GM10248 (cell line): Measurements from ENCODE around the gene MIB2.

ENCODE experiments used
- CTCF ChIA-PET: fragments of 300-600 bp; sonication (Branson Sonifier 250); formaldehyde crosslinking; extraction: SDS; loops from one replicate; lab custom pipeline; 2021; ENCODE audit warnings: antibody characterized with exemption; lab: Yijun Ruan, JAX
- POLR2A ChIA-PET: fragments of 350-650 bp; sonication (Branson Sonifier 250); formaldehyde crosslinking; extraction: SDS; loops from one replicate; lab custom pipeline; 2020; ENCODE audit warnings: antibody characterized with exemption; lab: Yijun Ruan, JAX
- DNase-seq: peaks from one replicate; pipeline ENCODE4 v3.0.0; 2012; ENCODE audit errors: extremely low spot score
- CTCF ChIP-seq: IDR thresholded peaks from 2 replicates; pipeline ENCODE4 v1.5.1; 2012; ENCODE audit warnings: mild to moderate bottlenecking, low read depth; ENCODE audit errors: extremely low read depth, missing control alignments, control extremely low read depth

MIB2 gene

GRCh38 chr1:1606232-1606631 is 9.1 kb upstream of the MIB2 start:
- DNase-seq = no peak
- ChIA-PET POLR2A (no interaction called here), CTCF (no interaction called here)
- TF ChIP-seq CTCF = no peak

GRCh38 chr1:1609822-1610485 is 5.3 kb upstream of the MIB2 start:
- CTCF ChIA-PET = no interaction called here
- POLR2A ChIA-PET = no interaction called here
- no peak for TF ChIP-seq CTCF
- DNase-seq = no peak

- ChIA-PET POLR2A (no interaction called here), CTCF (interaction anchor here (1.9 kb wide), 1 partner anchor 9 kb away, joined by 6 read pairs; no protein-coding TSS in a partner anchor)
- TF ChIP-seq CTCF = no peak
- no peak for DNase-seq
Measured at GRCh38 chr1:1610796-1611195, 4.5 kb upstream of the MIB2 start.

- no peak for DNase-seq
- ChIA-PET POLR2A (interaction anchor here (0.6 kb wide), 1 partner anchor 521 kb away, joined by 3 read pairs; no protein-coding TSS in a partner anchor), CTCF (interaction anchor here (0.8 to 1.9 kb wide), 3 partner anchors 10 to 18 kb away, joined by 3 to 6 read pairs (median 3); no protein-coding TSS in a partner anchor)
- no peak for TF ChIP-seq CTCF
Measured at GRCh38 chr1:1612104-1612400, 3.2 kb upstream of the MIB2 start.

GRCh38 chr1:1613509-1614082 is 1.7 kb upstream of the MIB2 start:
- no peak for TF ChIP-seq CTCF
- POLR2A ChIA-PET = no interaction called here
- DNase-seq = no peak
- CTCF ChIA-PET = interaction anchor here (0.8 to 1.6 kb wide), 4 partner anchors 9 to 65 kb away, joined by 3 to 4 read pairs (median 3); no protein-coding TSS in a partner anchor

- ChIA-PET CTCF (interaction anchor here (0.8 to 1.6 kb wide), 4 partner anchors 8 to 64 kb away, joined by 3 to 4 read pairs (median 3); no protein-coding TSS in a partner anchor), POLR2A (interaction anchor here (0.7 kb wide), 1 partner anchor 37 kb away, joined by 3 read pairs; no protein-coding TSS in a partner anchor)
- no peak for TF ChIP-seq CTCF
- no peak for DNase-seq
Measured at GRCh38 chr1:1614204-1614953, 921 bp upstream of the MIB2 start.
